ENCODE data around the gene NOX3.
"Not testable (repeated sequence)": the region's sequence is repeated elsewhere in the genome, so short reads cannot be mapped to it uniquely, and the experiment has no call there.

The NOX3 gene

GRCh38 chr6:155455766-155456165 is at the start of gene NOX3:
NOX3 (minus strand) TSS chr6:155455839; CDS start chr6:155455800, 39 bp downstream.
- in situ Hi-C loops (cut with HindIII; ENCODE audit: low sequenced_read_pairs), result no loop called here

GRCh38 chr6:155504848-155505607 is 49.4 kb upstream of the NOX3 start:
- in situ Hi-C loops (cut with HindIII; ENCODE audit: low sequenced_read_pairs), result no loop called here

GRCh38 chr6:155502393-155502792 is 46.8 kb upstream of the NOX3 start:
- in situ Hi-C loops (cut with HindIII; ENCODE audit: low sequenced_read_pairs), result no loop called here

GRCh38 chr6:155499574-155499973 is 43.9 kb upstream of the NOX3 start:
- in situ Hi-C loops (cut with HindIII; ENCODE audit: low sequenced_read_pairs), result no loop called here

GRCh38 chr6:155498370-155498769 is 42.7 kb upstream of the NOX3 start:
- in situ Hi-C loops (cut with HindIII; ENCODE audit: low sequenced_read_pairs), result no loop called here

GRCh38 chr6:155497273-155497672 is 41.6 kb upstream of the NOX3 start:
- in situ Hi-C loops (cut with HindIII; ENCODE audit: low sequenced_read_pairs), result no loop called here

GRCh38 chr6:155495011-155495768 is 39.6 kb upstream of the NOX3 start:
- in situ Hi-C loops (cut with HindIII; ENCODE audit: low sequenced_read_pairs), result no loop called here

- in situ Hi-C loops (cut with HindIII; ENCODE audit: low sequenced_read_pairs), result no loop called here
Observed at GRCh38 chr6:155493694-155494143, 38.1 kb upstream of the NOX3 start.

- in situ Hi-C loops (cut with HindIII; ENCODE audit: low sequenced_read_pairs), result no loop called here
Observed at GRCh38 chr6:155493026-155493693, 37.5 kb upstream of the NOX3 start.

- in situ Hi-C loops (cut with HindIII; ENCODE audit: low sequenced_read_pairs), result no loop called here
Observed at GRCh38 chr6:155492061-155492735, 36.6 kb upstream of the NOX3 start.

GRCh38 chr6:155491421-155491820 is 35.8 kb upstream of the NOX3 start:
- in situ Hi-C loops (cut with HindIII; ENCODE audit: low sequenced_read_pairs), result no loop called here

- in situ Hi-C loops (cut with HindIII; ENCODE audit: low sequenced_read_pairs), result not testable (repeated sequence)
Observed at GRCh38 chr6:155488197-155488596, 32.6 kb upstream of the NOX3 start.

- in situ Hi-C loops (cut with HindIII; ENCODE audit: low sequenced_read_pairs), result no loop called here
Observed at GRCh38 chr6:155487371-155488130, 31.9 kb upstream of the NOX3 start.

GRCh38 chr6:155486721-155487294 is 31.2 kb upstream of the NOX3 start:
- in situ Hi-C loops (cut with HindIII; ENCODE audit: low sequenced_read_pairs), result no loop called here

- in situ Hi-C loops (cut with HindIII; ENCODE audit: low sequenced_read_pairs), result no loop called here
Observed at GRCh38 chr6:155485756-155486155, 30.1 kb upstream of the NOX3 start.

- in situ Hi-C loops (cut with HindIII; ENCODE audit: low sequenced_read_pairs), result no loop called here
Observed at GRCh38 chr6:155483858-155484257, 28.2 kb upstream of the NOX3 start.

- in situ Hi-C loops (cut with HindIII; ENCODE audit: low sequenced_read_pairs), result no loop called here
Observed at GRCh38 chr6:155481215-155481614, 25.6 kb upstream of the NOX3 start.

GRCh38 chr6:155473741-155474140 is 18.1 kb upstream of the NOX3 start:
- in situ Hi-C loops (cut with HindIII; ENCODE audit: low sequenced_read_pairs), result no loop called here

- in situ Hi-C loops (cut with HindIII; ENCODE audit: low sequenced_read_pairs), result no loop called here
Observed at GRCh38 chr6:155472886-155473285, 17.2 kb upstream of the NOX3 start.

All from DLD1 (cell line).